ENCODE measurements around the gene ABCB11. TPM values are rescaled to one million over a fixed set of nuclear protein-coding genes. Genes with fewer than 3 reads are reported as not detected.
"Not testable (repeated sequence)": the region's sequence is repeated elsewhere in the genome, so short reads cannot be mapped to it uniquely, and the experiment has no call there.

The ABCB11 gene
- total and polyA plus RNA-seq, 4 experiments from 2014 or later = not detected

- H3K27ac Mint-ChIP-seq; H3K4me1 ChIP-seq (ENCODE audit: insufficient read depth, low read length); H3K27me3 ChIP-seq (ENCODE audit: insufficient read depth, low read length); DNase-seq; H3K27ac ChIP-seq (ENCODE audit: low read depth, low read length); CTCF ChIA-PET (ENCODE audit: partially characterized antibody); intact Hi-C loops (cut with micrococcal nuclease); H3K27me3 Mint-ChIP-seq; POLR2A ChIA-PET (ENCODE audit: partially characterized antibody); H3K9me3 ChIP-seq (ENCODE audit: control insufficient read depth in 1 of 2, low read length in 2 of 2); H3K4me3 Mint-ChIP-seq; H3K4me1 Mint-ChIP-seq; H3K36me3 Mint-ChIP-seq; H3K4me3 ChIP-seq (ENCODE audit: low read length in 2 of 2); H3K36me3 ChIP-seq (ENCODE audit: insufficient read depth, low read length): not testable (repeated sequence)
- peaks cover 0 to 10% (median 0%) of the 10 kb centered on the region in 8 donors for H3K9me3 Mint-ChIP-seq
Measured at GRCh38 chr2:168870824-168871223, 160.3 kb downstream of the ABCB11 start.

Other genes with a start within 250 kb of the ABCB11 start
- gene NOSTRIN, start 228.7 kb downstream of the ABCB11 start, total RNA-seq = not detected
- not detected for gene NOSTRIN, start 228.7 kb downstream of the ABCB11 start, polyA plus RNA-seq
- gene SPC25, start 140.9 kb downstream of the ABCB11 start, total RNA-seq = under 1 TPM in 1 of 2 experiments, not detected in 1; 0.33 TPM
- gene SPC25, start 140.9 kb downstream of the ABCB11 start, polyA plus RNA-seq = not detected
- gene G6PC2, start 130.0 kb downstream of the ABCB11 start, total RNA-seq = not detected
- not detected for gene G6PC2, start 130.0 kb downstream of the ABCB11 start, polyA plus RNA-seq
- under 1 TPM; 0.32 to 0.44 TPM for gene DHRS9, start 38.2 kb upstream of the ABCB11 start, total RNA-seq
- gene DHRS9, start 38.2 kb upstream of the ABCB11 start, polyA plus RNA-seq = not detected